HG03558 (cell line): ENCODE measurements around the gene MRPS6.

Experiments
- ATAC-seq: cut with Tn5 transposase; IDR thresholded peaks from one replicate; pipeline ENCODE4 v1.9.1; 2021; ENCODE audit warnings: moderate number of reproducible peaks; ENCODE audit not compliant: unreplicated experiment; ENCODE audit errors: extremely low read depth

MRPS6 gene

DNA sequence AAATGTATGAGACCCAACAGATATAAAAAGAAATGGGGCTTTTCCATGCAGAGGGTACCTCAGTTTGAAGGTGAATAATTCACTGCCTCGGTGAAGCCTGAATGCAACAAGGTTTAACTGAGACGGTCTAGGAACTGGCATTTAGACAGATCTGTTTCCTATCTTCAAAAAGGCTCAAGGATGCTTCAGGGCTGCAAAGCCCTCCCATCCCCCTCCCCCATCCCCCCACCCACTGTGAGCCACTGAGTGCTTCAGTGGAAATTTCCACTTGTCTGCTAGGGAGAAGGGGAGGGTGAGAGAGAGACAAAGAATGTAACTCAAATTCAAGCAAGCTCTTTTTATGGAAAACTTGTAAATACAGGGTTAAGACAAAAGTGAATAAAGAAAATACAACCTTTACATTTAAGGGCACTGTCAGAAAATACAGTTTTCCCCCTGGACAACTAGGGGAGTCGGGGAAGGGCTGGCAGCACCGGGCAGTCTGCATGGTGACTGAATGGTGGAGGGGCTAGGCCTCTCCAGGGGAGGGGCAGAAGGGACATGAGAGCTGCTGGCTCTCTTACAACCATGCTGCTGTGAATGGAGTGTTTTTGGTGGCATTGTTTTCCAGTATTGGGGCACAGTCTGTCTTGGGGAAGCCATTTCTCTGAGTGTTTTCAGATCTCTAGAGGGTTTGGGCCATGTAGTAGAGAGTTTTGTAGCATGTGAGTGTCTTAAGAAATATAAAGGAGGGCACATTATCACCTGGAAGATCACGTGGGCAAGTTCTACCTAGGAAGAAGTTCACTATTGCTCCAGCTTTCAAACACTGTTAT lies 56.7 kb downstream of the MRPS6 start:
- ATAC-seq: no peak

DNA sequence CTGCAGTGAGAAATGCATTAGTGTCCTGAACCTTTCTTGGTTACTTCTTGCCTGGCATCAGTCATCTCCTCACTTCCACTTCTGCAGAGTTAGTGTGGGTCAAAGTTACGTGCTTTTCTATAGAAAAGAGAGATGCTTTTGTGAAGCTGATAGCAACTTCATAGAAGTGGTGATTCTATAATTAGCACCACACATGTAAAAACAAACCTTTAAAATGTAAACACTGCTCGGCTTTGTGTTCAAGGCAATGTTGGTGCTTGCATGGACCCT lies 57.3 kb downstream of the MRPS6 start:
- ATAC-seq: no peak

DNA sequence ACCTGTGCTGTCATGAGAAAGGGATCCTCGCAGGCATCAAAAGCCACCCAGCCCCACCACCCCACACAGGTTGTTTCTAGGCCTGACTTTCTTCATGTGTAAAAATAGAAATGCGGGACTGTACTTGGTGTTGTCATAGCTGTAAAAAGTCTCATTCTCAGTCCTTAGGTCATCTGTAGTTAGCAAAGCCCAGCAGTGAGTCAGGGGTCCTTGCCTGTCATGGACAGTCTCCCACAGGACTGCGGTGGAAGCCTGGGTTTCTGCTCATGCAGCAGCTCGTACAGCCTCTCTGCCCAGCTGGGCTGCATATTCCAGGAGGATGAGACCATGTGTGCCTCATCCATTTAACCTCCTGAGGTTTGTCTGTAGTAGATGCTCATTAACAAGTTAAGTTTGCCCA lies 58.2 kb downstream of the MRPS6 start:
- no peak for ATAC-seq

- ATAC-seq: no peak
Observed at GRCh38 chr21:34132202-34132601, 58.8 kb downstream of the MRPS6 start.

- no peak for ATAC-seq
Observed at GRCh38 chr21:34132926-34133325, 59.5 kb downstream of the MRPS6 start.

- no peak for ATAC-seq
Observed at GRCh38 chr21:34133392-34133791, 60.0 kb downstream of the MRPS6 start.

DNA sequence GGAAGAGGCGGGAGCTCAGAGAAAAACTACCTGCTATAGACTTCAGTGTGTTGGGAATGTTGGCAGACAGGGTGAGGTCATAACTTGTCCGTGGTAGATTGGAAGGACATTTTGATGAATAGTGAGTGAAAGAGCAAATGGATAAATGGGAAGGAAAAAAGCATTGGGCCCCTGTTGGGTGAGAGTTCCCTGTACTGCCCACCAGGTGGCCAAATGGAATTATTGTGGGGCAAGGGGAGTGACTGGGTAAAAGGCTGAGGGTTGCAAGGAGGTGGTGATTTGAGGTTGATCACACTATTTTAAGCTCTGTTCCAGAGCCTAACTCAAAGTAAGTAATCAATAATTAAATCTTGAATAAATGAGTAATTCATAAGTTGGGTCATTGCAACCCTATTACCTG lies 60.4 kb downstream of the MRPS6 start:
- no peak for ATAC-seq

- ATAC-seq: no peak
Observed at GRCh38 chr21:34135330-34135729, 62.0 kb downstream of the MRPS6 start.

GRCh38 chr21:34141373-34141772 lies 68.0 kb downstream of the MRPS6 start:
- ATAC-seq: no peak

GRCh38 chr21:34143685-34144182 lies 70.4 kb downstream of the MRPS6 start:
- ATAC-seq: no peak

GRCh38 chr21:34144224-34144623 lies 70.8 kb downstream of the MRPS6 start:
- no peak for ATAC-seq

DNA sequence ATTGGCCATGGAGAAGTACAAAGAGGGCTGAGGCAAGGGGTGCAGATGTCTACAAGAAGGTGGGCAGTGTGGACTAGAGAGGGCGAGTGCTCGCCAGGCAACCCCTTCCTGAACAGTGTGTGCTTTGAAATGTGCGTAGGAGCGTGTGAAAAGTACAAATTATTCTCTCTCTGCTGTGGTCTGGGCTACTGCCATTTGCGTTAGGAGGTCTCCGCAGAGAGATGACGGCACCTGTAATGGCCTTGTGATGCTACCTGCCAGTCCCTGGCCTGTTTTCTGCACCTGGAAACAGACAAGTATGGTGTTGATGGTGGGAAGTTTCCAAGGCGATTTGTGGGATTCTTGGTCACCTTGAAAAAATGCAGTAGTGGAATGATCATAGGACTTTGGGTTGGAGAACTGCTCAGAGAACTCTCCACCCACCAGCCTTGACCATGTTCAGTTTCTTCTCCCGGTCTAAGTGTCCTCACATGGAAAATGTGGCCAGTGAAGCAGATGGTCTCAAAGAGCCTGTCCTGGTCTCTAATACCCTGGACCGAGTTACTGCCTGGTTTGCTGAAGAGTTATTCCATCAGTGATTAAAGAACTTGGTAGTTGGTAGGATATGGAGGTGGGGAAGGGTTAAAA lies 74.5 kb downstream of the MRPS6 start:
- ATAC-seq: no peak

GRCh38 chr21:34148419-34148804 lies 75.0 kb downstream of the MRPS6 start:
- no peak for ATAC-seq

GRCh38 chr21:34148826-34149558 lies 75.6 kb downstream of the MRPS6 start:
- no peak for ATAC-seq

- no peak for ATAC-seq
Observed at GRCh38 chr21:34152500-34152899, 79.1 kb downstream of the MRPS6 start.

DNA sequence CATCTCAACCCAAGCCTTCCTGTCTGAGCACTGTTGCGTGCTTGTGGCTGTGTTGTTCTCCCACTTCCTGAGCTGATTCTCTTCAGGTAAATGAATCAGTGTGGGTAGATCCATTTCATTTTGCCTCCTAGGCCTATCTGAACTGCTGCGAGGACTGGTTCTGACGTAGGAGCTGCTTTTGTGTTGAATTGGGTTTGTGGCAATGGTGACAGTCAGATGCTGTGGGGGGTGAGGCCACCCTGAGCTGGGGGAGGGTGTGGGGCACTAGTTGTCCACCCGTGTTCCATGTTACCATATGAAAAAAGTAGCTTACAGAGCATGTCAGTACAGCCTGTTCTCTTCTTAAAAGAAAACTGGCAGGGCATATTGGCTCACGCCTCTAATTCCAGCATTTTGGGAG lies 81.5 kb downstream of the MRPS6 start:
- ATAC-seq: no peak

- no peak for ATAC-seq
Observed at GRCh38 chr21:34156957-34157356, 83.6 kb downstream of the MRPS6 start.

DNA sequence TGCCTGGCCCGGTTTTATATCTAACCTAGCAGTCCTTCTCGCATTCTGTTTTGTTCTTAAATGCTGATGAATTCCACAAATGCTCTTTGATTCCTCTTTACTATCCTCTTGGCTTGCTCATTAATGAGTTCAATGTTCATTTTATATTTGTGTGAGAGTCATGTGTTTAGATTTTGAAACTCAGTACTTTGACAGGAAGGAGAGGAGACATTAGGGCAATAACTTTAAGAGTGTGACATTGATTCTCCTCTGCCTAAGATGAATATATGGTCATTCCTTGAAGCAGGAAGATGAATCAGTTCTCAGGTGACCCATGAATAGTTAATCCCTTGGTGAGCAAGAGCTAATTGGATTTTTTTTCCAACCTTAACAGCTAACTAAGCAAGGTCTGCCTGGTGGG lies 84.1 kb downstream of the MRPS6 start:
- no peak for ATAC-seq

DNA sequence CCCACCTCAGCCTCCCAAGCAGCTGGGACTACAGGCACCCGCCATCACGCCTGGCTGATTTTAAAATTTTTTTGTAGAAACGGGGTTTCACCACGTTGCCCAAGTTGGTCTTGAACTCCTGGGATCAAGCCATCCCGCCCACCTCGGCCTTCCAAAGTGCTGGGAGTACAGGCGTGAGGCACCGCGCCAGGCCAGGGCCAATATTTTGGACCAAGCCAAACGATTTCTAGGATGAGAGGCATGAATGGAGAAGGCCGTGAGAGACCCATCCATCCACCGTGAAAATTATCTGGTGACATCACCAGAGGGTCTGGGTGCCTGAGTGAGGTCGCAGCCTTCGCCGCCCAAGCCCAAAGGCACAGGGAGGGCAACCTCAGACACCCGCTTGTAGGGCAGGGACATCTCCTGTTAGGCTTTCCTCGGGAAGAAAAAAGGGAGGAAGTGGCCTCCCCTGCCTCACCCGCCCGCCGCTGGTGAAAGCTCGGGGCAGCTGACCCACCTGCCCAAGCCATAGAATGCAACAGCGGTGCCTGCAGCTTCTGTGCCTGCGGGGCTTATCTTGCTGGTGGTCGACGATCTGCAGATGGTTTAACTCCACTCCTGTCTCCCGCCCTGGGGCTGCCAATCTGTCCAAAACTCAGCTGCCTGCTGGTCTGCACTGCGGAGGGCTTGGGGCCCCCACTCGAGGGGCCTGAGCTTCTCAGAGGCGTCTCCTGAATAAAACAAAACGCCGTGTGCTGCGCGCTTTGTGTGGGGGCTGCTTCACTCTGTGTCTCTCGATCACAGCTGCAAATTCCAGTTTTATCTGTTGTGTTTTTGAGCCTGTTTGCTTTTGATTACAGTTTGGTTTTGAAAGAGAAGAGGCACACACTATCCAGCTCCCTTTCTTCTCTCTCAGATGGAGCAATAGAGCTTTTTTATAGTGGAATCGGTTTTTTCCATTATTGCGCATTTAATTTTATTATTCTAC lies 85.8 kb downstream of the MRPS6 start:
- ATAC-seq: no peak

- no peak for ATAC-seq
Observed at GRCh38 chr21:34166468-34166867, 93.1 kb downstream of the MRPS6 start.
